ENCODE data around the gene PFKL.

PFKL gene

GRCh38 chr21:44318489-44319285, 18.8 kb downstream of the PFKL start:
- H3K4me3 ChIP-seq (ENCODE audit: low read depth, low read length): no peak overlapping the region
- TF ChIP-seq CTCF (IDR thresholded peaks at IDR 0.05; ENCODE audit: low read depth, low read length, missing control alignments): no peak
- DNase-seq (ENCODE audit: low read depth): no peak

GRCh38 chr21:44319407-44320065, 19.7 kb downstream of the PFKL start:
- no peak for TF ChIP-seq CTCF (IDR thresholded peaks at IDR 0.05; ENCODE audit: low read depth, low read length, missing control alignments)
- no peak for DNase-seq (ENCODE audit: low read depth)
- H3K4me3 ChIP-seq (ENCODE audit: low read depth, low read length): no peak overlapping the region

GRCh38 chr21:44320847-44321246, 21.0 kb downstream of the PFKL start:
- DNase-seq (ENCODE audit: low read depth): no peak
- no peak for TF ChIP-seq CTCF (IDR thresholded peaks at IDR 0.05; ENCODE audit: low read depth, low read length, missing control alignments)
- no peak overlapping the region for H3K4me3 ChIP-seq (ENCODE audit: low read depth, low read length)

GRCh38 chr21:44321846-44322450, 22.1 kb downstream of the PFKL start:
- no peak for TF ChIP-seq CTCF (IDR thresholded peaks at IDR 0.05; ENCODE audit: low read depth, low read length, missing control alignments)

GRCh38 chr21:44322621-44323325, 22.9 kb downstream of the PFKL start:
- no peak for DNase-seq (ENCODE audit: low read depth)
- H3K4me3 ChIP-seq (ENCODE audit: low read depth, low read length): no peak overlapping the region
- no peak for TF ChIP-seq CTCF (IDR thresholded peaks at IDR 0.05; ENCODE audit: low read depth, low read length, missing control alignments)

More at GRCh38 chr21:44321846-44322450, 22.1 kb downstream of the PFKL start:
- H3K4me3 ChIP-seq (ENCODE audit: low read depth, low read length): no peak overlapping the region
- DNase-seq (ENCODE audit: low read depth): no peak

GRCh38 chr21:44323591-44323990, 23.7 kb downstream of the PFKL start:
- DNase-seq (ENCODE audit: low read depth): no peak
- H3K4me3 ChIP-seq (ENCODE audit: low read depth, low read length): no peak overlapping the region
- TF ChIP-seq CTCF (IDR thresholded peaks at IDR 0.05; ENCODE audit: low read depth, low read length, missing control alignments): no peak
